Kidney capillary endothelial cell (primary cell): Measurements from ENCODE around the gene CD58.

Experiments used
- DNase-seq: peaks from one replicate; pipeline ENCODE4 v3.0.0-alpha.2; 2018; ENCODE audit warnings: low spot score

Gene CD58

DNA sequence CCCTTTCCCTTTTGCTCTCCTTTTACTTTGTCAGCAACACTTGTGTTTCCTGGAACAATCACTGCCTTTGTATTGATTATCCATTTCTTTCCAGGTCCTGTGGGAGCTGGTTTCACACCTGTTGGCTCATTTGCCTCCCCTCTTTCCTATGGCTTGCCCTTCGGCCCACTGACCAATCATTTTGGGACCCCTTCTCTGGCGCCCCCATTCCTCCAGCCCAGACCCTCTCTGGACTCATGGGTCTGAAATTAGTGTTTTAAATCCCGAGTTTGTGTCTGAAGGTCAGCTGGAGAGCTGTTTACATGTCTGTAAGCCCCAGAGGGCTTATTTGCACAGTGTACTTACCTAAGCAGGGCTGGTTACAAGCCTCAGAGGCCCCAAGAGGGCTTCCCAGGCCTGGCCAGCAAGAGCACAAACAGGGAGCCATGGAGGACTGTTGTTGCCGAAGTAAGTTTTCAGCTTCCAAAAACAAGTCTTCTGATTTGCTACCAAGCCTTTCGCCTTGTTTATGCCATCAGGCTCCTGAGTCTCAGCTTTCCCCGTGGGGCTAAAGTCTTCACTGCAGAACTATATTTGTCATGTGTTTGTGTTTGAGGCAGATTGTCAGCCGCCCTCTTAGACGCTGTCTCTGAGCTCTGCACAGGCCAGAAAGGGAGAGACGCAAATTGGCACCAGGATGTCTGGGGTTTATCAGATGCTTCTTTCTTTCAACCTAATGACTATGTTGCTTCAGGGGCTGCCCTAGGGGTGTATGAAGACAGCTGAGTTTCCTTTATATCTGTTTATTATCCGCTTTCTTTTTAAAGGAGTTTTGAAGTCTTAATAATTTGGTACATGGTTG, 104.8 kb downstream of the CD58 start:
- DNase-seq, result no peak

DNA sequence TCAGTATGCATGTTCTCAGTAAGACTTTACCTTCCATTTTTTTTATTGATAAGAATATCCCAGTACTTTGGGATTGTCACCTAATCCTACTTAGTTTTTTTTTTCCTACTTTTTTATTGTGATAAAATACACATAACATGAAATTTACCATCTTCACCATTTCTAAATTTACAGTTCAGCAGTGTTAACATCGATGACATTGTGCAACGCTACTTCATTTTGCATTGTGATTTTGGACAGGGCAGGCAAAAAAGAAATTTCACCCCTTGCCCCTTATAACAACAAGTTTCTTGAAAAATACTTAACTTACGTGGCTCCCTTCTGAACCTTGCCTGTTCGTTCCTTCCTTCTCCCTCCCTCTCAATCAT, 105.4 kb downstream of the CD58 start:
- no peak for DNase-seq
